Trophoblast cell (in vitro differentiated cells and primary cell): ENCODE measurements around the gene LCLAT1.

ENCODE experiments used
- DNase-seq, 2 donors: peaks; one replicate each; pipeline ENCODE4 v3.0.0-alpha.2; 2016
- H2AFZ ChIP-seq: 2 replicates; pipeline ENCODE4 v1.6.1; 2013; ENCODE audit warnings: low read length, moderate library complexity, mild to moderate bottlenecking; ENCODE audit not compliant: insufficient read depth, poor library complexity
- H2AK5ac ChIP-seq: 2 replicates; pipeline ENCODE4 v1.6.1; 2013; ENCODE audit warnings: mild to moderate bottlenecking, low read length
- H2BK120ac ChIP-seq: 2 replicates; pipeline ENCODE4 v1.6.1; 2013; ENCODE audit warnings: low read length, mild to moderate bottlenecking, moderate library complexity; ENCODE audit not compliant: insufficient read depth, poor library complexity
- H2BK12ac ChIP-seq: 2 replicates; pipeline ENCODE4 v1.6.1; 2013; ENCODE audit warnings: mild to moderate bottlenecking, low read length, moderate library complexity
- H2BK5ac ChIP-seq: 2 replicates; pipeline ENCODE4 v1.6.1; 2013; ENCODE audit warnings: low read length, low read depth, moderate library complexity, mild to moderate bottlenecking; ENCODE audit not compliant: poor library complexity
- H3K14ac ChIP-seq: 2 replicates; pipeline ENCODE4 v1.6.1; 2013; ENCODE audit warnings: mild to moderate bottlenecking, low read length
- H3K18ac ChIP-seq: 2 replicates; pipeline ENCODE4 v1.6.1; 2013; ENCODE audit warnings: mild to moderate bottlenecking, low read length
- H3K23ac ChIP-seq: 2 replicates; pipeline ENCODE4 v1.6.1; 2013; ENCODE audit warnings: low read length
- H3K27ac ChIP-seq: 2 replicates; pipeline ENCODE4 v1.5.1; 2013; ENCODE audit warnings: low read depth, mild to moderate bottlenecking, inconsistent platforms, low read length, moderate library complexity
- H3K27me3 ChIP-seq: 2 replicates; pipeline ENCODE4 v1.6.1; 2013; ENCODE audit warnings: inconsistent platforms, mild to moderate bottlenecking, low read length, moderate library complexity; ENCODE audit not compliant: insufficient read depth
- H3K36me3 ChIP-seq, 2 experiments: 1 replicate in 1 of 2; 2 replicates in 1 of 2; pipeline ENCODE4 v1.6.1; 2013; ENCODE audit warnings: low read length in 2 of 2, mild to moderate bottlenecking in 2 of 2, moderate library complexity in 1 of 2; ENCODE audit not compliant: insufficient read depth in 2 of 2, control insufficient read depth in 1 of 2
- H3K4ac ChIP-seq: 2 replicates; pipeline ENCODE4 v1.6.1; 2013; ENCODE audit warnings: low read depth, mild to moderate bottlenecking, low read length, moderate library complexity
- H3K4me1 ChIP-seq, 2 experiments: 1 replicate in 1 of 2; 2 replicates in 1 of 2; pipeline ENCODE4 v1.6.1; 2013; ENCODE audit warnings: low read length in 2 of 2, mild to moderate bottlenecking in 2 of 2, moderate library complexity in 1 of 2; ENCODE audit not compliant: insufficient read depth in 2 of 2, control insufficient read depth in 1 of 2
- H3K4me2 ChIP-seq: 2 replicates; pipeline ENCODE4 v1.6.1; 2013; ENCODE audit warnings: inconsistent platforms, mild to moderate bottlenecking, low read length, moderate library complexity
- H3K4me3 ChIP-seq: 2 replicates; pipeline ENCODE4 v1.5.1; 2013; ENCODE audit warnings: mild to moderate bottlenecking, low read depth, low read length, inconsistent platforms
- H3K79me1 ChIP-seq: one replicate; pipeline ENCODE4 v1.6.1; 2013; ENCODE audit warnings: low read length
- H3K79me2 ChIP-seq: 2 replicates; pipeline ENCODE4 v1.6.1; 2013; ENCODE audit warnings: low read length, mild to moderate bottlenecking; ENCODE audit not compliant: control insufficient read depth, insufficient read depth, poor library complexity
- H3K9ac ChIP-seq: 2 replicates; pipeline ENCODE4 v1.6.1; 2013; ENCODE audit warnings: mild to moderate bottlenecking, low read length
- H3K9me3 ChIP-seq: 2 replicates; pipeline ENCODE4 v1.6.1; 2013; ENCODE audit warnings: low read depth, mild to moderate bottlenecking, control low read depth, inconsistent platforms, low read length; ENCODE audit not compliant: insufficient read depth
- H4K12ac ChIP-seq: 2 replicates; pipeline ENCODE4 v1.6.1; 2013; ENCODE audit warnings: low read depth, mild to moderate bottlenecking, low read length, moderate library complexity
- H4K8ac ChIP-seq: 2 replicates; pipeline ENCODE4 v1.6.1; 2013; ENCODE audit warnings: low read depth, mild to moderate bottlenecking, low read length, moderate library complexity
- H4K91ac ChIP-seq: one replicate; pipeline ENCODE4 v1.6.1; 2013; ENCODE audit warnings: low read depth, mild to moderate bottlenecking, low read length, moderate library complexity
- WGBS: extraction: QIAGEN DNeasy Blood & Tissue Kit; methylation state at CpG from one replicate; pipeline ENCODE4 v1.1.7; 2013; ENCODE audit warnings: missing lambda C conversion rate; ENCODE audit not compliant: insufficient read length, insufficient coverage; ENCODE audit errors: extremely low coverage; 5-methylcytosine and 5-hydroxymethylcytosine counted together

Gene LCLAT1

GRCh38 chr2:30412684-30413570 lies 34.1 kb upstream of the LCLAT1 start:
- peak overlapping the region; percentile 97 for H4K91ac ChIP-seq
- no peaks in the 10 kb centered on the region for H3K36me3 ChIP-seq
- peaks cover 25% of the 10 kb centered on the region for H3K79me1 ChIP-seq
- peak overlapping the region; percentile 79 for H3K18ac ChIP-seq
- H3K9ac ChIP-seq = no peak overlapping the region
- H3K4ac ChIP-seq = peak overlapping the region; percentile 75
- DNase-seq = no peak
- peak overlapping the region; percentile 94 for H2BK120ac ChIP-seq
- no peaks in the 10 kb centered on the region for H3K9me3 ChIP-seq
- peak overlapping the region; percentile 97 for H3K27ac ChIP-seq
- H3K14ac ChIP-seq = peak overlapping the region; percentile 57
- H2AFZ ChIP-seq = no peak overlapping the region
- H3K79me2 ChIP-seq = no peaks in the 10 kb centered on the region
- peak overlapping the region; percentile 24 for H2AK5ac ChIP-seq
- H3K4me1 ChIP-seq = peaks cover 21 to 25% of the 10 kb centered on the region in 2 experiments
- no CpG with 5 or more reads among the region's 7 CpGs for WGBS
- peak overlapping the region; percentile 96 for H2BK5ac ChIP-seq
- peak overlapping the region; percentile 89 for H2BK12ac ChIP-seq
- no peak overlapping the region for H4K12ac ChIP-seq
- H3K27me3 ChIP-seq = no peaks in the 10 kb centered on the region
- H4K8ac ChIP-seq = peak overlapping the region; percentile 69
- no peak overlapping the region for H3K23ac ChIP-seq
- H3K4me2 ChIP-seq = no peak overlapping the region
- H3K4me3 ChIP-seq = no peak overlapping the region

- Histone ChIP-seq H2AK5ac (no peak overlapping the region), H3K4me1 (peaks cover 17 to 20% of the 10 kb centered on the region in 2 experiments), H3K79me1 (peaks cover 25% of the 10 kb centered on the region), H3K27me3 (no peaks in the 10 kb centered on the region), H3K9ac (no peak overlapping the region), H3K14ac (no peak overlapping the region), H3K4me3 (no peak overlapping the region), H3K27ac (no peak overlapping the region), H3K18ac (no peak overlapping the region), H3K23ac (no peak overlapping the region), H2BK120ac (no peak overlapping the region), H3K4ac (no peak overlapping the region), H2BK5ac (no peak overlapping the region), H3K9me3 (no peaks in the 10 kb centered on the region), H3K36me3 (no peaks in the 10 kb centered on the region), H4K12ac (no peak overlapping the region), H4K91ac (no peak overlapping the region), H2AFZ (no peak overlapping the region), H3K79me2 (no peaks in the 10 kb centered on the region), H3K4me2 (no peak overlapping the region), H2BK12ac (no peak overlapping the region), H4K8ac (no peak overlapping the region)
- DNase-seq = no peak
- no CpG with 5 or more reads among the region's 2 CpGs for WGBS
These were observed 32.1 kb upstream of the LCLAT1 start for GRCh38 chr2:30414961-30415360.

DNA sequence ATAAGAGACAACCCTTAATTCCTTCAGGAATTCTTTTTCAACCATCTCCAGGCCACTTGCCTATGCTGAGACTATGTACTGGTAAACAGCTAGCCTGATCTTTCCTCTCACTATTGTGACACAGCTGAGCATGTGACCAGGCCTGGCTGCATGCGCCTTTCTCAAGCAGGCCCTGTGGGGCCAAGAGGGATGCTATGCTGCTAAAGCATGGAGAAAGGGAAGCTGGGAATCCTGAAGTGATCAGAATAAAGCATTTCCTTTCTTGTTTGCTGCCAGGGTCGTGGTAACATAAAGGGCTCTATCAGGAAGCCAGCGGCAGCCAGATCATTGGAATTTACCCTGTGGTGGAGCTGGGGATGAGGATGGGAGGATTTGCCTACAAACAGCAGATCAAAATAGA lies 29.8 kb upstream of the LCLAT1 start:
- WGBS = no CpG with 5 or more reads among the region's 3 CpGs
- H3K9ac ChIP-seq = no peak overlapping the region
- H2BK12ac ChIP-seq = peak overlapping the region; percentile 78
- H4K12ac ChIP-seq = no peak overlapping the region
- no peak overlapping the region for H3K18ac ChIP-seq
- peaks cover 17 to 21% of the 10 kb centered on the region in 2 experiments for H3K4me1 ChIP-seq
- H2BK120ac ChIP-seq = no peak overlapping the region
- H3K4me2 ChIP-seq = no peak overlapping the region
- DNase-seq = no peak
- H4K8ac ChIP-seq = no peak overlapping the region
- no peak overlapping the region for H3K4me3 ChIP-seq
- no peak overlapping the region for H3K4ac ChIP-seq
- H3K27me3 ChIP-seq = no peaks in the 10 kb centered on the region
- H3K23ac ChIP-seq = no peak overlapping the region
- no peaks in the 10 kb centered on the region for H3K9me3 ChIP-seq
- peak overlapping the region; percentile 4 for H2BK5ac ChIP-seq
- no peak overlapping the region for H2AK5ac ChIP-seq
- peak overlapping the region; percentile 5 for H3K27ac ChIP-seq
- no peak overlapping the region for H3K14ac ChIP-seq
- H3K79me2 ChIP-seq = no peaks in the 10 kb centered on the region
- H2AFZ ChIP-seq = peak overlapping the region; percentile 45
- H3K36me3 ChIP-seq = no peaks in the 10 kb centered on the region
- H4K91ac ChIP-seq = peak overlapping the region; percentile 25
- peaks cover 25% of the 10 kb centered on the region for H3K79me1 ChIP-seq

DNA sequence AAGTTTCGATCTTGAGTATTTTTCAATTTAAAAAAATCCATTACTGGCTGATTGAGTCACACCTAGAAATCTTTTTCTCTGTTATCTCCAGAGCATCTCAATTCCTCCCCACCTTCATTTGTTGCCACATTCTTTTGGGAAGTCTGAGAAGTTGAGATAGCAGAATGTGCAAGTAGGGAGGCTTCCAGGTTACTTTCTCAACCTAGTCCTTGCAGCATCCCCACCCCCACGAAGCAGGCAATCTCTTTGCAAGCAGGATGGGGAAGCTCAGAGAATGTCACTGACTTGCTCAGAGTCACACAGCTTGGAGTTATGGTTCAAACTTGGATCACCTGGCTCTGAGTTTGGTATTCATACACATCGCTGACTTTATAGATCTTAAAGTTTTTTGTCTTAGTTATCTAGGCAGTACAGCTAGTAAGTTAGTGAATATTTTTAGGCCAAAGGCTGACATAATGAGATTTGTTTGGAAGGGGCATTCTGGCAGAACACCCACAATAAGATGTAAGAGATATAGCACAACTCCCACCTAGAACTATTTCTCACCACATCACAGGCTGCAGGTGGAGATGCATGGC lies 25.9 kb upstream of the LCLAT1 start:
- H2BK120ac ChIP-seq = peak overlapping the region; percentile 57
- peak; percentile 38 to 67 for DNase-seq
- H3K79me2 ChIP-seq = no peaks in the 10 kb centered on the region
- H3K9ac ChIP-seq = no peak overlapping the region
- peak overlapping the region; percentile 89 for H4K91ac ChIP-seq
- no peak overlapping the region for H3K4me3 ChIP-seq
- peak overlapping the region; percentile 76 for H4K8ac ChIP-seq
- peak overlapping the region; percentile 95 for H3K27ac ChIP-seq
- H2AK5ac ChIP-seq = peak overlapping the region; percentile 79
- peak overlapping the region; percentile 79 for H2BK5ac ChIP-seq
- H2BK12ac ChIP-seq = peak overlapping the region; percentile 92
- peak overlapping the region; percentile 53 for H3K4me2 ChIP-seq
- no CpG with 5 or more reads among the region's 3 CpGs for WGBS
- H3K18ac ChIP-seq = peak overlapping the region; percentile 84
- no peak overlapping the region for H3K23ac ChIP-seq
- H2AFZ ChIP-seq = no peak overlapping the region
- H3K36me3 ChIP-seq = no peaks in the 10 kb centered on the region
- no peak overlapping the region for H3K4ac ChIP-seq
- H3K9me3 ChIP-seq = no peaks in the 10 kb centered on the region
- peaks cover 7 to 12% of the 10 kb centered on the region in 2 experiments for H3K4me1 ChIP-seq
- H3K27me3 ChIP-seq = no peaks in the 10 kb centered on the region
- no peak overlapping the region for H4K12ac ChIP-seq
- peaks cover 16% of the 10 kb centered on the region for H3K79me1 ChIP-seq
- peak overlapping the region; percentile 4 for H3K14ac ChIP-seq
